ENCODE data around the gene CDH4. TPM values are rescaled to one million over a fixed set of nuclear protein-coding genes. Genes with fewer than 3 reads are reported as not detected.

CDH4 gene
- total and polyA plus RNA-seq, 2 of the 8 experiments (the other 6 are each of a cell fraction or from before 2014, with no cell fraction given): 4.3 to 7.9 TPM

GRCh38 chr20:61538183-61538942, 286.3 kb downstream of the CDH4 start (continued):
- TF ChIP-seq RNF2 (IDR thresholded peaks at IDR 0.05; ENCODE audit: borderline replicate concordance, low read depth, low read length, missing control alignments, poor library complexity, severe bottlenecking) (no peak), POLR2A (IDR thresholded peaks at IDR 0.05; ENCODE audit: control extremely low read depth in 1 of 2, low read depth in 2 of 2, low read length in 2 of 2) (no peak), TAF1 (IDR thresholded peaks at IDR 0.05; ENCODE audit: low read depth, low read length) (no peak)

Measured in H1 (cell line).